GM20000 (cell line): Measurements from ENCODE around the gene EAF2.

ENCODE experiments used
- DNase-seq: peaks from one replicate; pipeline ENCODE4 v3.0.0; 2012; ENCODE audit warnings: low spot score
- TF ChIP-seq, protein P1 (sequence below): IDR thresholded peaks from 2 replicates; pipeline ENCODE4 v1.5.1; 2012; ENCODE audit warnings: mild to moderate bottlenecking, control low read depth; ENCODE audit errors: extremely low read depth, missing control alignments

EAF2 gene

DNA sequence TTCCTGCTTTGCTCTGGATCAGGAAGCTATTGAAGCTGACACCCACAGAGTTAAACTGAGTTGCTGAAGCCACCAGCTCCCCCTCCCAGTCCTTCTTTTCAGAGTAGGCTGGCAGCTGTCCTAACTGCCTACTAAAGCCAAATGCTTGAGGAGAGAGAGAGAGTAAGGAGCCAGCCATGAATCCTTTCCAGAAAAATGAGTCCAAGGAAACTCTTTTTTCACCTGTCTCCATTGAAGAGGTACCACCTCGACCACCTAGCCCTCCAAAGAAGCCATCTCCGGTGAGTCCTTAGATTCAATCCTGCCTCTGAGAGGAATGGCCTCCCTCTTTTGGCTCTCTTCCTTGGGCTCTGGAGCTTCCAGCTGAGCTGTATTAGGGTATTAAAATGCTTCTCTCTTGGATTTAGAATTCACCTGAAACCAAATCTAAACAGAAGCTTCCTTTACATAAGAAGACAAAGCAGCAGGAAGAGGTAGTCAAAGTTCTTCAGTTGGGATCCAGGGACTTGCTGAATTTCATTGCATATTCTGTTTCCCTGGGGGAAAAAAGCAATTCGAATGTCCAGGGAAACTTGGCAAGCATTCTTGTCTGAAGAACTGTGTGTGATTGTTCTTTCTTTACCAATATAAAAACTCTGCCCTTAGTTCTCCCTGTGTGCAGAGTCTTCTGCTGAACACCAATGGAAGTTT lies 59.4 kb downstream of the EAF2 start, which contains the start of gene SLC15A2:
Gene SLC15A2, plus strand, starts transcription at position 101 of the 690 bp plus-strand sequence. Its CDS starts 76 bp downstream, at position 177.
- TF ChIP-seq, protein P1, sequence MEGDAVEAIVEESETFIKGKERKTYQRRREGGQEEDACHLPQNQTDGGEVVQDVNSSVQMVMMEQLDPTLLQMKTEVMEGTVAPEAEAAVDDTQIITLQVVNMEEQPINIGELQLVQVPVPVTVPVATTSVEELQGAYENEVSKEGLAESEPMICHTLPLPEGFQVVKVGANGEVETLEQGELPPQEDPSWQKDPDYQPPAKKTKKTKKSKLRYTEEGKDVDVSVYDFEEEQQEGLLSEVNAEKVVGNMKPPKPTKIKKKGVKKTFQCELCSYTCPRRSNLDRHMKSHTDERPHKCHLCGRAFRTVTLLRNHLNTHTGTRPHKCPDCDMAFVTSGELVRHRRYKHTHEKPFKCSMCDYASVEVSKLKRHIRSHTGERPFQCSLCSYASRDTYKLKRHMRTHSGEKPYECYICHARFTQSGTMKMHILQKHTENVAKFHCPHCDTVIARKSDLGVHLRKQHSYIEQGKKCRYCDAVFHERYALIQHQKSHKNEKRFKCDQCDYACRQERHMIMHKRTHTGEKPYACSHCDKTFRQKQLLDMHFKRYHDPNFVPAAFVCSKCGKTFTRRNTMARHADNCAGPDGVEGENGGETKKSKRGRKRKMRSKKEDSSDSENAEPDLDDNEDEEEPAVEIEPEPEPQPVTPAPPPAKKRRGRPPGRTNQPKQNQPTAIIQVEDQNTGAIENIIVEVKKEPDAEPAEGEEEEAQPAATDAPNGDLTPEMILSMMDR, result no peak

DNA sequence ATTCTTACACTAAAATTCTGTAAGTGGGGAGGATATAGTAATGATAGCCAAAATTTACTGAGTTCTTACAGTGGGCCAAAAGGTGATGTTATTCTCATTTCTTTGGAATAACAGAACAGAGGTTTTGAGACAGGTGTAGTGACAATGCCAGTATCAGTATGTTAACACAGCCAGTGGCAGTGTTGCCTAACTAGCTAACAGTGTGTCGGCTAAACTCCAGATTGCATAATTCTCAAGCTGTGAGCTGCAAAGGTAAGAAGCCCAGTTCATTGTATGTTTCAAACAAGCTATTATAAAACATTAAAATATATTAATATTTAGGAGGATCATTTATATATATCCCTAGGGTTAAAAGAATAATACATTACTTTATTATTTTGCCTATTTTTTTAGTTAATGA lies 60.1 kb downstream of the EAF2 start:
- DNase-seq, result no peak
- TF ChIP-seq, protein P1, result no peak

More for the DNA sequence above, 59.4 kb downstream of the EAF2 start, which contains the start of gene SLC15A2:
- DNase-seq, result no peak

DNA sequence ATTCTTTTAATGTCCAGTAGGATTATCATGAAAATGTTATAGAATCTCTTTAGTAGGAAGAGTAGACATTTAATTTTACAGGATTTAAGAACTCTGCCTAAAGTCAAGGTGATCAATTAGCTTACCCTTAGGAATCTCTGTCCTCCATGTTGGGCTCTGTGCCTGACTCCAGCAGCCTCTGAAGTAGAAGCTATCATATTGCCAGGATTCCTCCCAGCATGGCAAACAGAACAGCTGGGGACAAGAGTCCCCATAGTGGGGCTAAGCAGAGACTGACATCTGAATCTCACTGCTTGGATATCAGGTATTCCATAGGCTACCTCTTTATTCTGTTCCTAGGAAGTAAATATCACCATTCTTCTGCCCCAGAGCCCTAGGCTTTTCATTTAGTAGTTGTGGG lies 60.7 kb downstream of the EAF2 start:
- DNase-seq, result no peak
- TF ChIP-seq, protein P1, result no peak

DNA sequence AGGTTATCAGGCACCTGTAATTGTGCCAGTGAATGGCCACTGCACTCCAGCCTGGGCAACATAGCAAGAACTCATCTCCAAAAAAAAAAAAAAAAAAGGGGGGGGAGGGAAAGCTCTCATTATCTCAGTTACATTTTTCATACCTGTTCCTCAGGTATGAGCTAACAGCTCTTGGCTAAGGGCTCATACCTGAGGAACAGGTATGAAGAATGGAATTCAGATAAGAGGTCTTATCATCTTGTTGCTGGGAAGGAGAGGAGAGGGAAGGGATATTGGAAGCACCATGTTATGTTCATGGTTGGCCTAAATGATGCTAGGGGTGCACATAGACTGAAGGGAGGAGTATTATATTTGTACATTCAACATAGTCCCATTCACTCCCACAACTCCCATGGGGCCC lies 61.8 kb downstream of the EAF2 start:
- TF ChIP-seq, protein P1, result no peak
- DNase-seq, result no peak

DNA sequence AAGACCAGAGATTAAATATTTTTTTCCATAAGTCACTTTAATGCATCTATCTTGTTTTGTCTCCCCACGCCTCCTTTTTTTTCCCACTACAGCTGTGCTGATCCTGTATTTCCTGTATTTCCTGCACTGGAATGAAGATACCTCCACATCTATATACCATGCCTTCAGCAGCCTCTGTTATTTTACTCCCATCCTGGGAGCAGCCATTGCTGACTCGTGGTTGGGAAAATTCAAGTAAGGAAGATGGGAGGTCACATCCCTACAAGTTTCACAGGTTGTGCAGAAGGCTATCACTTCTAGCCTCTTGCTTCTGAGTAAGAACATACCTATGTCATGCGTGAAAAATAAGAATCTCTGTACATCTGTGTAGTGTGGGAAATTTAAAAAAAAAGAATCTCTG lies 62.3 kb downstream of the EAF2 start:
- TF ChIP-seq, protein P1, result no peak
- DNase-seq, result no peak

DNA sequence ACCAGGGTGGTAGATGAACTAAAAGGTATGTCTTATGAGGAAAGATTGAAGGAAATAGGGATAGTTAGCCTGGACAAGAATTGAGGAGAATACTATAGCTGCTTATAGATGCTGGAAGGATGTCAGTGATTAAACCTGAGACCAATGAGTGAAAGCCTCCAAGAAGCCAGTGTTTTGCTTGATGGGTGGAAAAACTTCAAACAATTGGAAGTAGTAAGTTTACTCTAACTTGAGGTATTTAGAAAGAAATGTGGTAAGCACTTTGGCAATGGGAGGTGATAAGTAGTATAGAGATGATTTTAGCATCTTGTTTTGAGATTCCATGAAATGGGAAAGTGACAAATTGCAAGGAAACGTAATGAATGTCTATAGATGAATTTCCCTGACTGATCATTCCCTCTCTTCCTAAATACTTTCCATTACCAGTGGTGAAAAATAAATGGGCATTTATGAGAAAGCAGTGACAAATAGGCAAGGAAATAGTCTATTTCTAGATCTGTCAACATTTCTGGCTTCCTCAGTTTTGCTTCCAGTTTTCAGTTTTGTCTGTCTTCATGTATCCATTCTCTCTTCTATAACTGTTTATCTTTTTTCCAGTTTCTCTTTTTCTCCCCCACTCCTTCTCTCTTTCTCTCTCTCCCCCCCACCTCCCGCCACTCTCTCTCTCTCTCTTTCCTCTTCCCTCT lies 78.4 kb downstream of the EAF2 start:
- no peak for DNase-seq
- TF ChIP-seq, protein P1, result no peak
